Peyer's patch (tissue), 4 donors: ENCODE measurements around the gene NANS.

Experiments used
- POLR2A ChIP-seq, 2 donors: fragments of 450-650 bp; IDR thresholded peaks; one replicate each; pipeline ENCODE4 v1.5.1; 2017; ENCODE audit warnings: antibody characterized with exemption in 2 of 2, mild to moderate bottlenecking in 2 of 2, moderate library complexity in 2 of 2
- TF ChIP-seq, protein P1 (sequence below), 6 experiments: fragments of 450-650 bp in 4 of 6; fragments of 200-600 bp in 2 of 6; sonication (generic) in 1 of 6; IDR thresholded peaks; one replicate each; pipeline ENCODE4 v1.5.1; 2017 to 2019; ENCODE audit warnings: antibody characterized with exemption in 6 of 6, mild to moderate bottlenecking in 3 of 6, moderate library complexity in 1 of 6

DNA sequence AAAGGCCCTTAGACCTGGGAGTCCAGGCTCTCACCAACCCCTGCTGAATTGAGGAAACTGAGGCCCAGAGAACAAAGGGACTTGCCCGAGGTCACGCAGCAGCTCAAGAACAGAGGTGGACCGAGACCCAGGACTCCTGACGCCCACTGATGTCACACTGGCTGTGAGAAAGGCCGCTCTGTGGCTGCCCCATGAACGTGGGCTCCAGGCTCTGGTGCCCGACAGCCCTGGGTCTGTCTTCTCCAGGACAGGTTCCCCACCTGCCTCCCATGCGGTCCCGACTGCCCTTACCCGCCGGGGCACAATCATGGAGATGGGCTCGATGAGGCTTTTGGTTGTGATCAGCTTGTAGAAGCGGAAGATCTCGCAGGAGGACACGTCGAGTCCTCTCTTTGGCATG is 71.8 kb downstream of the NANS start:
- TF ChIP-seq, protein P1, sequence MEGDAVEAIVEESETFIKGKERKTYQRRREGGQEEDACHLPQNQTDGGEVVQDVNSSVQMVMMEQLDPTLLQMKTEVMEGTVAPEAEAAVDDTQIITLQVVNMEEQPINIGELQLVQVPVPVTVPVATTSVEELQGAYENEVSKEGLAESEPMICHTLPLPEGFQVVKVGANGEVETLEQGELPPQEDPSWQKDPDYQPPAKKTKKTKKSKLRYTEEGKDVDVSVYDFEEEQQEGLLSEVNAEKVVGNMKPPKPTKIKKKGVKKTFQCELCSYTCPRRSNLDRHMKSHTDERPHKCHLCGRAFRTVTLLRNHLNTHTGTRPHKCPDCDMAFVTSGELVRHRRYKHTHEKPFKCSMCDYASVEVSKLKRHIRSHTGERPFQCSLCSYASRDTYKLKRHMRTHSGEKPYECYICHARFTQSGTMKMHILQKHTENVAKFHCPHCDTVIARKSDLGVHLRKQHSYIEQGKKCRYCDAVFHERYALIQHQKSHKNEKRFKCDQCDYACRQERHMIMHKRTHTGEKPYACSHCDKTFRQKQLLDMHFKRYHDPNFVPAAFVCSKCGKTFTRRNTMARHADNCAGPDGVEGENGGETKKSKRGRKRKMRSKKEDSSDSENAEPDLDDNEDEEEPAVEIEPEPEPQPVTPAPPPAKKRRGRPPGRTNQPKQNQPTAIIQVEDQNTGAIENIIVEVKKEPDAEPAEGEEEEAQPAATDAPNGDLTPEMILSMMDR (IDR thresholded peaks at IDR 0.05), result no peak
- no peak for TF ChIP-seq POLR2A (IDR thresholded peaks at IDR 0.05)
